Activated T-cell treated with anti-CD3 and anti-CD28 coated beads, Interleukin-2, amount 50 U/mL, for 1 hour (primary cell): ENCODE results near the gene DDX54.
"Not testable (repeated sequence)": the region's sequence is repeated elsewhere in the genome, so short reads cannot be mapped to it uniquely, and the experiment has no call there.

Source experiments
- DNase-seq: peaks from one replicate; pipeline ENCODE4 v3.0.0-alpha.2; 2020

DDX54 gene

GRCh38 chr12:113214895-113215400 lies 29.7 kb upstream of the DDX54 start:
- no peak for DNase-seq

- DNase-seq: no peak
These were observed 25.9 kb upstream of the DDX54 start for GRCh38 chr12:113211160-113211559.

GRCh38 chr12:113208041-113208934 lies 23.0 kb upstream of the DDX54 start:
- DNase-seq: peak; percentile 54

- no peak for DNase-seq
These were observed 22.3 kb upstream of the DDX54 start for GRCh38 chr12:113207613-113208040.

- not testable (repeated sequence) for DNase-seq
These were observed 21.5 kb upstream of the DDX54 start for GRCh38 chr12:113206802-113207201.

- no peak for DNase-seq
These were observed 19.5 kb upstream of the DDX54 start for GRCh38 chr12:113204804-113205203.

- no peak for DNase-seq
These were observed 18.8 kb upstream of the DDX54 start for GRCh38 chr12:113203852-113204760.

GRCh38 chr12:113202300-113203075 lies 17.2 kb upstream of the DDX54 start:
- no peak for DNase-seq

- DNase-seq: no peak
These were observed 16.2 kb upstream of the DDX54 start for GRCh38 chr12:113201187-113202177.

GRCh38 chr12:113200021-113200797 lies 14.9 kb upstream of the DDX54 start:
- no peak for DNase-seq

GRCh38 chr12:113198296-113198695 lies 13.0 kb upstream of the DDX54 start:
- DNase-seq: no peak

GRCh38 chr12:113197518-113198077 lies 12.3 kb upstream of the DDX54 start:
- DNase-seq: no peak

GRCh38 chr12:113196990-113197389 lies 11.7 kb upstream of the DDX54 start:
- peak; percentile 44 for DNase-seq

GRCh38 chr12:113196582-113196981 lies 11.3 kb upstream of the DDX54 start:
- no peak for DNase-seq

GRCh38 chr12:113195598-113195997 lies 10.3 kb upstream of the DDX54 start:
- DNase-seq: no peak

- DNase-seq: no peak
These were observed 9.7 kb upstream of the DDX54 start for GRCh38 chr12:113194971-113195391.

GRCh38 chr12:113191227-113191626 lies 5.9 kb upstream of the DDX54 start:
- DNase-seq: no peak

GRCh38 chr12:113190761-113191160 lies 5.5 kb upstream of the DDX54 start:
- no peak for DNase-seq

GRCh38 chr12:113189361-113189760 lies 4.1 kb upstream of the DDX54 start:
- no peak for DNase-seq

- DNase-seq: no peak
These were observed 1.5 kb upstream of the DDX54 start for GRCh38 chr12:113186666-113187325.
